Skeletal muscle tissue (tissue), 4 donors: Measurements from ENCODE around the gene SFT2D3. TPM values are rescaled to one million over a fixed set of nuclear protein-coding genes. Genes with fewer than 3 reads are reported as not detected.

Experiments used
- H3K27ac ChIP-seq: one replicate; pipeline ENCODE4 v1.7.0; 2013; ENCODE audit warnings: mild to moderate bottlenecking, low read depth, low read length, inconsistent platforms
- H3K27me3 ChIP-seq, 3 donors: one replicate each; pipeline ENCODE4 v1.7.0; 2013; ENCODE audit warnings: low read length in 3 of 3; ENCODE audit not compliant: control insufficient read depth in 3 of 3, insufficient read depth in 3 of 3
- H3K36me3 ChIP-seq, 3 donors: one replicate each; pipeline ENCODE4 v1.7.0; 2013; ENCODE audit warnings: low read length in 3 of 3; ENCODE audit not compliant: control insufficient read depth in 3 of 3, insufficient read depth in 3 of 3
- H3K4me1 ChIP-seq, 3 donors: one replicate each; pipeline ENCODE4 v1.7.0; 2013; ENCODE audit warnings: low read length in 3 of 3, mild to moderate bottlenecking in 3 of 3; ENCODE audit not compliant: control insufficient read depth in 3 of 3, insufficient read depth in 3 of 3
- H3K4me3 ChIP-seq, 3 donors: one replicate each; pipeline ENCODE4 v1.7.0; 2013; ENCODE audit warnings: low read length in 3 of 3
- H3K9ac ChIP-seq, 3 donors: one replicate each; pipeline ENCODE4 v1.7.0; 2013; ENCODE audit warnings: low read length in 3 of 3, mild to moderate bottlenecking in 3 of 3, moderate library complexity in 2 of 3, low read depth in 1 of 3
- H3K9me3 ChIP-seq, 3 donors: one replicate each; pipeline ENCODE4 v1.7.0; 2013; ENCODE audit warnings: low read length in 3 of 3; ENCODE audit not compliant: control insufficient read depth in 3 of 3
- total RNA-seq: library from RNA; depleted of rRNA; stranded (reverse); fragments of >200 nt; gene quantifications from one replicate; pipeline ENCODE4 v1.2.3, GENCODE V29; 2014
- donor health status: Osteomylitis.

Gene SFT2D3
- total RNA-seq, 1 donor from 2014 or later: 7.8 TPM

- Histone ChIP-seq H3K9me3 (no peaks in the 10 kb centered on the region), H3K27me3 (peaks cover 0 to 25% (median 2%) of the 10 kb centered on the region in 3 donors), H3K4me1 (peaks cover 25 to 39% (median 37%) of the 10 kb centered on the region in 3 donors), H3K27ac (peak overlapping the region; percentile 30), H3K9ac (peak overlapping the region in 2 of 3 donors; percentile 32 to 76), H3K36me3 (peaks cover 0 to 2% (median 0%) of the 10 kb centered on the region in 3 donors), H3K4me3 (peak overlapping the region; percentile 51 to 65 (median 54))
Measured at GRCh38 chr2:127664065-127664894, 37.0 kb upstream of the SFT2D3 start.

GRCh38 chr2:127664895-127665225 is 36.4 kb upstream of the SFT2D3 start:
- peak overlapping the region; percentile 30 for H3K27ac ChIP-seq
- H3K9me3 ChIP-seq: no peaks in the 10 kb centered on the region
- peaks cover 23 to 34% (median 33%) of the 10 kb centered on the region in 3 donors for H3K4me1 ChIP-seq
- peak overlapping the region in 2 of 3 donors; percentile 54 to 65 for H3K4me3 ChIP-seq
- H3K36me3 ChIP-seq: peaks cover 0 to 2% (median 0%) of the 10 kb centered on the region in 3 donors
- H3K9ac ChIP-seq: peak overlapping the region in 2 of 3 donors; percentile 32 to 76
- H3K27me3 ChIP-seq: peaks cover 0 to 25% (median 2%) of the 10 kb centered on the region in 3 donors

- H3K4me1 ChIP-seq: peaks cover 23 to 34% (median 30%) of the 10 kb centered on the region in 3 donors
- no peak overlapping the region for H3K27ac ChIP-seq
- H3K4me3 ChIP-seq: peak overlapping the region in 1 of 3 donors; percentile 31
- no peaks in the 10 kb centered on the region for H3K36me3 ChIP-seq
- H3K27me3 ChIP-seq: peaks cover 0 to 25% (median 2%) of the 10 kb centered on the region in 3 donors
- peak overlapping the region in 1 of 3 donors; percentile 76 for H3K9ac ChIP-seq
- no peaks in the 10 kb centered on the region for H3K9me3 ChIP-seq
Measured at GRCh38 chr2:127665267-127665893, 35.9 kb upstream of the SFT2D3 start.

GRCh38 chr2:127669056-127669455 is 32.2 kb upstream of the SFT2D3 start:
- no peak overlapping the region for H3K27ac ChIP-seq
- no peak overlapping the region for H3K9ac ChIP-seq
- no peaks in the 10 kb centered on the region for H3K9me3 ChIP-seq
- no peak overlapping the region for H3K4me3 ChIP-seq
- H3K4me1 ChIP-seq: peaks cover 10 to 24% (median 21%) of the 10 kb centered on the region in 3 donors
- H3K27me3 ChIP-seq: peaks cover 0 to 25% (median 11%) of the 10 kb centered on the region in 3 donors
- H3K36me3 ChIP-seq: no peaks in the 10 kb centered on the region

DNA sequence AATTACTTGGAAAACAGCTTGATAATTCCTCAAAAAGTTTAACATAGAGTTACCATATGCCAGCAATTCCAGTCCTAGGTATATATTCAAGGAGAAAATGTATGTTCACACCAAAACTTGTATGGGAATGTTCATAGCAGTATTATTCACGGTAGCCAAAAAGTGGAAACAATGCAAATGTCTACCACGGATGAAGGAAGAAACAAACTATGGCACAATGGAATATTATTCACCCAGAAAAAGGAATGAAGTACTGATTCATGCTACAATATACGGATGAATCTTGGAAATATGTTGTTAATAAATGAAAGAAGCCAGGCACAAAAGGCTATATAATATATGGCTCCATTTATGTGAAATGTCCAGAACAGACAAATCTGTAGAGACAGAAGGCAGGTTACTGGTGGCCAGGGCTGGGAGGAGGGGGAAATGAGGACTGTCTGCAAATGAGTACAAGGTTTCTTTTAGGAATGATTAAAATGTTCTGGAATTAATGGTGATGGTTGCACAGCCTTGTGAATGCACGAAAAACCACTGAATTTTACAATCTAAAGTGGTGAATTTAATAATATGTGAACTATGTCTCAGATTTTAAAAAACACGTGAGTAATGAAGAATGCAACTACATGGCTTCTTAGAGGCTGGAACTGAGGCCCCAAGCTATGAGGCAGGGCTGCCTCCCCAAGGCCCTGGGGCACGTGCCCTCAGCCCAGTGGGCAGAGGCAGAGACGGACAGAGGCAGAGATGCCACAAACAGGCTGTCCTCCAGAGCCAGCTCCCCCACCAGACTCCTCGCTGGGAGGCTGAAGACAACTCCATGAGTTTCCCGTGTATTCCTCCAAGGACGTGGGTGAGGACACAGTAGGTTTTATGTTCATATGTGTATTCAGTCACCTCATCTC is 31.0 kb upstream of the SFT2D3 start:
- no peaks in the 10 kb centered on the region for H3K36me3 ChIP-seq
- H3K4me1 ChIP-seq: peaks cover 14 to 16% (median 15%) of the 10 kb centered on the region in 3 donors
- no peaks in the 10 kb centered on the region for H3K9me3 ChIP-seq
- H3K9ac ChIP-seq: no peak overlapping the region
- H3K27ac ChIP-seq: no peak overlapping the region
- no peak overlapping the region for H3K4me3 ChIP-seq
- peaks cover 0 to 22% (median 16%) of the 10 kb centered on the region in 3 donors for H3K27me3 ChIP-seq

DNA sequence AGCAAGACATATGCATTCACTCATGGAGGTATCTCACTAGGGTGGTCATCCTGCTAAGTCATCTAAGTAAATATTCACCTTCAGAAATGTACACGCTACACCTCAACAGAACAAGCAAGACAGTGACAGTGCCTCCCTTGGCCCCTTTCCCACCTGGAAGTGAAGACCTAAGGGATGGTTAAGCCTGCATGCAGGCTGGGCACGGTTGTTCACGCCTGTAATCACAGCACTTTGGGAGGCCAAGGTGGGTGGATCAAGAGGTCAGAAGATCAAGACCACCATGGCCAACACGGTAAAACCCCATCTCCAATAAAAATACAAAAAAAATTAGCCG is 30.4 kb upstream of the SFT2D3 start:
- no peak overlapping the region for H3K4me3 ChIP-seq
- no peak overlapping the region for H3K27ac ChIP-seq
- no peaks in the 10 kb centered on the region for H3K36me3 ChIP-seq
- H3K9ac ChIP-seq: no peak overlapping the region
- H3K27me3 ChIP-seq: peaks cover 0 to 19% (median 17%) of the 10 kb centered on the region in 3 donors
- peaks cover 18 to 21% (median 18%) of the 10 kb centered on the region in 3 donors for H3K4me1 ChIP-seq
- H3K9me3 ChIP-seq: no peaks in the 10 kb centered on the region

DNA sequence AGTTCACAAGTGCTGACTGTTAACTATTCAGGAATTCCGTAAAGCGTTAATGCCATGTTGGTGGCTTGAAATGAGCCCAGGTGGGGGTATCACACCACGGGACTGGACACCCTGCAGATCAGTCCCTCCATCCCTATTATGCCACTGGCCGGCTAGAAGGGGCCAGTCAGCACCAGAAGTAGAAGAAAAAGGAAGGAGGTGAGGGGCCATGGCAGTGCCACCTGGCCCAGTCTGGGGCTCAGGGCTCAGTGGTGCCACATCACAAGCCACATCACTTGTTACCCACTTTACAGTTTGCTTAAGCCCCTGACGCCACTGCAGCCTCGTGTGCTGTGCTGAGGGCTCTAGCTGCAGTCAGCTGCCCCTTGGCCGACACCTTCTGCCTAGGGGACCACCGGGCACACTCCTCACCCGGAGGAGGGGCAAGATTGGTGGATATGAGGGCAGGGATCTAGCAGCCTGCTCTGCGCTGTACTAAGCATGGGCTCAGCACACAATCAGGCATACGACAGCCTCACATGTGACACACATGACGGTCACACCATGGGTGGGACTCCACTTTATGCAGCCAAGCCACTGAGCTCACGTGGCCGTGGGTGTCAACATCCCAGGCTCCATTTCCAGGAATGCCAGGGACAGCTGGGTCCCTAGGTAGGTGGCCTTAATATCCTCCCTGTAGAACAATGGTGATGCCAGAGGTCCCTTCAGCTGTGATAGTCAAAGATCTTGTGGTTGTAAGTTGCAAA is 29.6 kb upstream of the SFT2D3 start:
- Histone ChIP-seq H3K4me1 (peaks cover 22 to 26% (median 24%) of the 10 kb centered on the region in 3 donors), H3K4me3 (peak overlapping the region in 1 of 3 donors; percentile 41), H3K27me3 (peaks cover 0 to 27% (median 22%) of the 10 kb centered on the region in 3 donors), H3K9ac (peak overlapping the region in 1 of 3 donors; percentile 16), H3K27ac (peak overlapping the region; percentile 42), H3K36me3 (no peaks in the 10 kb centered on the region), H3K9me3 (no peaks in the 10 kb centered on the region)

DNA sequence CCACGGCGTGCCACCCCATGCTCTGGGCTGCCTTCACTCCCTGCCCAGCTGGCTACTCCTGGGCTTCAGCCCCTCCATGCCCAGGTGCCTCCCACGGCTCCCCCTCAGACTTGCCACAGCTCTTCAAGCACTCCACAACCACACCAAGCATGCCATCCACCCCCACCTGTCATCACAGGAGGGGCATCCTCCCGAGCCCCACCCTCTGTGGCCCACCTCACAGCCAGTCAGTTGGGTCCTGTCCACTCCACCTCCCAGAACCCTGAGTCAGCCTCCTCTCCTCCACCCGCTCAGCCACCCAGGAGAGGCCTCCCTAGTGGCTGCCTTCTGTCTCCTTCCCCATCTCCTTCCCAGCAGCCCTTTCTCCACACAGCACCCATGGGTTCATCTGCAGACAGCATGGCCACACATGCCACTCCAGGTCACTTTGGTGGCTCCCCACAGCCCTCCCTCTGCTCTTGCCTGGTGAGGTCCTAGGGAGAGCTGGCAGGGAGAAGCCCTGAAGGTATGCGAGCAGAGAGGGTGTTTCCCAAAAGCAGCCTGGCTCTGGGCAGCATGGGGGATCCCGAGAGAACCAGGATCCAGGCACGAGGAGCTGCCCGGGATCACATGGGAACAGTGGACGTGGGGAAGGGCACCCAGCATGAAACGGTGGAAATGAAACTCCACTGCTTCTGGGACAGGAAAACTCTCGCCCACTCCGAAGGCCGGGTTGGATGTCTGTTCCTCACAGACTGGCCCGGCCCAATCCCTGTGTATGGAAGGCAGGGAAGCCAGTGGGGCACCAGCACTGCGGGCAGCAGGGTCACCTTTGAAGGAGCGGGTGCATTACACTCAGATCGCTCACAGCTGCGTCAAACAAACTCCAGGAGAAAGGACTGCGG is 28.7 kb upstream of the SFT2D3 start:
- Histone ChIP-seq H3K9me3 (no peaks in the 10 kb centered on the region), H3K9ac (peak overlapping the region in 2 of 3 donors; percentile 66 to 81), H3K4me1 (peaks cover 25 to 29% (median 27%) of the 10 kb centered on the region in 3 donors), H3K4me3 (peak overlapping the region; percentile 36 to 72 (median 54)), H3K36me3 (no peaks in the 10 kb centered on the region), H3K27ac (peak overlapping the region; percentile 42), H3K27me3 (peaks cover 0 to 30% (median 29%) of the 10 kb centered on the region in 3 donors)
